A549 (cell line): Measurements from ENCODE around the gene POLR3G. TPM values are rescaled to one million over a fixed set of nuclear protein-coding genes. Genes with fewer than 3 reads are reported as not detected.

Experiments used
- ATAC-seq, 2 experiments: fragments of 200-7000 bp in 1 of 2; fragments of >200 bp in 1 of 2; cut with Nextera tagmentation in 1 of 2; cut with Tn5 transposase in 1 of 2; 3 replicates each; pipeline versions ENCODE4 v1.8.0 to v1.9.1; 2018 to 2020; ENCODE audit warnings: mild to moderate bottlenecking in 1 of 2, moderate library complexity in 1 of 2
- CTCF ChIA-PET: fragments of 300-600 bp; sonication (Branson Sonifier 250); formaldehyde crosslinking; extraction: SDS; loops from one replicate; lab custom pipeline; 2021; ENCODE audit warnings: antibody characterized with exemption, inconsistent platforms; lab: Yijun Ruan, JAX
- POLR2A ChIA-PET: fragments of 350-600 bp; formaldehyde crosslinking; extraction: SDS; loops from one replicate; lab custom pipeline; 2021; ENCODE audit warnings: antibody characterized with exemption, inconsistent platforms; lab: Yijun Ruan, JAX
- DNase-seq, 2 experiments: peaks; one replicate each; pipeline versions ENCODE4 v3.0.0 to v3.0.0-alpha.2; 2011 to 2016; ENCODE audit warnings: low read depth in 1 of 2, low spot score in 1 of 2
- FAIRE-seq: peaks from 2 replicates; lab custom pipeline; 2011; peaks lifted over from hg19 to GRCh38; lab: Jason Lieb, UNC
- H3K27ac ChIP-seq, 2 experiments: fragments of >200 bp; sonication (Bioruptor Twin); formaldehyde crosslinking; 3 replicates each; pipeline ENCODE4 v1.5.1; 2016 to 2017
- H3K4me1 ChIP-seq: fragments of >200 bp; sonication (Bioruptor Twin); formaldehyde crosslinking; 3 replicates; pipeline ENCODE4 v1.6.1; 2016
- H3K4me2 ChIP-seq: fragments of >200 bp; sonication (Bioruptor Twin); formaldehyde crosslinking; 3 replicates; pipeline ENCODE4 v1.6.1; 2016
- H3K4me3 ChIP-seq: fragments of >200 bp; sonication (Bioruptor Twin); formaldehyde crosslinking; 3 replicates; pipeline ENCODE4 v1.5.1; 2016
- H3K9me3 ChIP-seq: fragments of >200 bp; sonication (Bioruptor Twin); formaldehyde crosslinking; 3 replicates; pipeline ENCODE4 v1.6.1; 2016
- BHLHE40 ChIP-seq: IDR thresholded peaks from 2 replicates; pipeline ENCODE4 v1.6.1; 2012; ENCODE audit warnings: low read depth, low read length, inconsistent platforms
- HDAC2 ChIP-seq: fragments of 200-600 bp; sonication (generic); IDR thresholded peaks from 2 replicates; pipeline ENCODE4 v1.6.1; 2016
- JUNB ChIP-seq: fragments of >200 bp; sonication (Bioruptor Twin); formaldehyde crosslinking; IDR thresholded peaks from 2 replicates; pipeline ENCODE4 v1.6.1; 2016
- KDM5A ChIP-seq: fragments of 200-600 bp; sonication (generic); IDR thresholded peaks from 2 replicates; pipeline ENCODE4 v1.6.1; 2016; ENCODE audit warnings: antibody characterized with exemption, mild to moderate bottlenecking
- NR3C1 ChIP-seq: fragments of >200 bp; sonication (Bioruptor Twin); formaldehyde crosslinking; IDR thresholded peaks from 3 replicates; pipeline ENCODE4 v1.6.1; 2017
- PHF8 ChIP-seq: fragments of 200-600 bp; sonication (generic); IDR thresholded peaks from 2 replicates; pipeline ENCODE4 v1.6.1; 2016; ENCODE audit warnings: low read depth, mild to moderate bottlenecking, antibody characterized with exemption, moderate library complexity, borderline replicate concordance
- POLR2A ChIP-seq: IDR thresholded peaks from 2 replicates; pipeline ENCODE4 v1.6.1; 2012; ENCODE audit warnings: mild to moderate bottlenecking, low read length
- RAD21 ChIP-seq, 2 experiments: fragments of >200 bp in 1 of 2; sonication (Bioruptor Twin) in 1 of 2; formaldehyde crosslinking in 1 of 2; IDR thresholded peaks in 1 of 2; conservative IDR thresholded peaks in 1 of 2; 2 replicates in 1 of 2; 3 replicates in 1 of 2; pipeline ENCODE4 v1.6.1; 2012 to 2018; ENCODE audit warnings: inconsistent platforms in 1 of 2
- RARB ChIP-seq: fragments of 250-450 bp; sonication (Bioruptor Pico); IDR thresholded peaks from 2 replicates; pipeline ENCODE4 v1.8.0; 2021; ENCODE audit warnings: mild to moderate bottlenecking, moderate library complexity
- REST ChIP-seq: fragments of 200-600 bp; sonication (generic); IDR thresholded peaks from 2 replicates; pipeline ENCODE4 v1.6.1; 2016; ENCODE audit warnings: antibody characterized with exemption, mild to moderate bottlenecking, moderate library complexity
- RNF2 ChIP-seq: fragments of 200-600 bp; sonication (generic); IDR thresholded peaks from 2 replicates; pipeline ENCODE4 v1.6.1; 2016; ENCODE audit warnings: low read depth, mild to moderate bottlenecking, antibody characterized with exemption, moderate library complexity, borderline replicate concordance
- SMC3 ChIP-seq: fragments of >200 bp; sonication (Bioruptor Twin); formaldehyde crosslinking; IDR thresholded peaks from 3 replicates; pipeline ENCODE4 v1.6.1; 2018; ENCODE audit warnings: inconsistent platforms
- SREBF2 ChIP-seq: fragments of 450-650 bp; IDR thresholded peaks from 2 replicates; pipeline ENCODE4 v1.6.1; 2014; ENCODE audit warnings: mild to moderate bottlenecking, moderate library complexity
- ZSCAN20 ChIP-seq: fragments of 250-450 bp; sonication (Bioruptor Pico); IDR thresholded peaks from 2 replicates; pipeline ENCODE4 v1.8.0; 2022; ENCODE audit warnings: mild to moderate bottlenecking, moderate library complexity
- WGBS: methylation state at CpG from one replicate; pipeline ENCODE4 v1.1.6; 2017; ENCODE audit errors: missing lambda C conversion rate; 5-methylcytosine and 5-hydroxymethylcytosine counted together
- polyA plus RNA-seq, 4 experiments: library from polyadenylated mRNA; depleted of rRNA in 3 of 4; stranded (reverse); fragments of >200 nt; fragmentation: RNase III in 1 of 4; extraction: RNeasy Plus Mini Kit Qiagen cat#74134 plus additional on column Dnase treatment in 1 of 4; gene quantifications; 2 replicates in 3 of 4; 3 replicates in 1 of 4; pipeline ENCODE4 v1.2.3, GENCODE V29; 2011 to 2017
- TF ChIP-seq, protein P1 (sequence below): fragments of >200 bp; sonication (Bioruptor Twin); formaldehyde crosslinking; IDR thresholded peaks from 3 replicates; pipeline ENCODE4 v1.5.1; 2016
- TF ChIP-seq, protein P2 (sequence below): IDR thresholded peaks from 2 replicates; pipeline ENCODE4 v1.6.1; 2012
- TF ChIP-seq, protein P3 (sequence below): fragments of >200 bp; sonication (Bioruptor Twin); formaldehyde crosslinking; IDR thresholded peaks from 3 replicates; pipeline ENCODE4 v1.6.1; 2016
- TF ChIP-seq, protein P4 (sequence below): fragments of >200 bp; sonication (Bioruptor Twin); formaldehyde crosslinking; IDR thresholded peaks from 2 replicates; pipeline ENCODE4 v1.6.1; 2016
- TF ChIP-seq, protein P5 (sequence below): fragments of 250-450 bp; sonication (Bioruptor Pico); IDR thresholded peaks from 2 replicates; pipeline ENCODE4 v1.5.0; 2021; ENCODE audit warnings: mild to moderate bottlenecking, moderate library complexity, borderline replicate concordance

POLR3G gene
- polyA plus RNA-seq, 2 of the 4 experiments (the other 2 are of a cell fraction), result 11.7 to 22.6 TPM

GRCh38 chr5:90434116-90434714 is 40.4 kb upstream of the POLR3G start:
- peak; percentile 37; the same call in 1 of the 3 replicates for TF ChIP-seq SMC3
- TF ChIP-seq ZSCAN20, result no peak
- TF ChIP-seq, protein P1, sequence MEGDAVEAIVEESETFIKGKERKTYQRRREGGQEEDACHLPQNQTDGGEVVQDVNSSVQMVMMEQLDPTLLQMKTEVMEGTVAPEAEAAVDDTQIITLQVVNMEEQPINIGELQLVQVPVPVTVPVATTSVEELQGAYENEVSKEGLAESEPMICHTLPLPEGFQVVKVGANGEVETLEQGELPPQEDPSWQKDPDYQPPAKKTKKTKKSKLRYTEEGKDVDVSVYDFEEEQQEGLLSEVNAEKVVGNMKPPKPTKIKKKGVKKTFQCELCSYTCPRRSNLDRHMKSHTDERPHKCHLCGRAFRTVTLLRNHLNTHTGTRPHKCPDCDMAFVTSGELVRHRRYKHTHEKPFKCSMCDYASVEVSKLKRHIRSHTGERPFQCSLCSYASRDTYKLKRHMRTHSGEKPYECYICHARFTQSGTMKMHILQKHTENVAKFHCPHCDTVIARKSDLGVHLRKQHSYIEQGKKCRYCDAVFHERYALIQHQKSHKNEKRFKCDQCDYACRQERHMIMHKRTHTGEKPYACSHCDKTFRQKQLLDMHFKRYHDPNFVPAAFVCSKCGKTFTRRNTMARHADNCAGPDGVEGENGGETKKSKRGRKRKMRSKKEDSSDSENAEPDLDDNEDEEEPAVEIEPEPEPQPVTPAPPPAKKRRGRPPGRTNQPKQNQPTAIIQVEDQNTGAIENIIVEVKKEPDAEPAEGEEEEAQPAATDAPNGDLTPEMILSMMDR, result peak; percentile 53
- TF ChIP-seq RAD21 (conservative IDR thresholded peaks at IDR 0.05 in 1 of 2, IDR thresholded peaks at IDR 0.05 in 1 of 2), result peak; percentile 66 to 79
- no peak overlapping the region for H3K27ac ChIP-seq
- ATAC-seq (peak; percentile 93 to 97; a peak in 4 of 6 replicates), DNase-seq (peak in 1 of 2 experiments; percentile 57), FAIRE-seq (no peak)
- H3K4me3 ChIP-seq, result no peak overlapping the region
- H3K9me3 ChIP-seq, result no peaks in the 10 kb centered on the region
- no peak overlapping the region for H3K4me2 ChIP-seq
- 60% methylated on average over 5 of the region's 5 CpGs for WGBS
- ChIA-PET CTCF (interaction anchor here (0.7 to 6.8 kb wide), 8 partner anchors 9 to 1706 kb away, joined by 3 to 60 read pairs (median 3); partner anchors contain the start of genes CETN3 and LYSMD3), POLR2A (no interaction called here)
- H3K4me1 ChIP-seq, result no peaks in the 10 kb centered on the region

GRCh38 chr5:90437663-90438062 is 37.0 kb upstream of the POLR3G start:
- TF ChIP-seq REST, result no peak
- no peak for TF ChIP-seq NR3C1
- TF ChIP-seq BHLHE40, result no peak
- TF ChIP-seq, protein P2, sequence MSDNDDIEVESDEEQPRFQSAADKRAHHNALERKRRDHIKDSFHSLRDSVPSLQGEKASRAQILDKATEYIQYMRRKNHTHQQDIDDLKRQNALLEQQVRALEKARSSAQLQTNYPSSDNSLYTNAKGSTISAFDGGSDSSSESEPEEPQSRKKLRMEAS, result no peak
- TF ChIP-seq POLR2A, result no peak
- no peak for TF ChIP-seq RNF2
- TF ChIP-seq, protein P3, sequence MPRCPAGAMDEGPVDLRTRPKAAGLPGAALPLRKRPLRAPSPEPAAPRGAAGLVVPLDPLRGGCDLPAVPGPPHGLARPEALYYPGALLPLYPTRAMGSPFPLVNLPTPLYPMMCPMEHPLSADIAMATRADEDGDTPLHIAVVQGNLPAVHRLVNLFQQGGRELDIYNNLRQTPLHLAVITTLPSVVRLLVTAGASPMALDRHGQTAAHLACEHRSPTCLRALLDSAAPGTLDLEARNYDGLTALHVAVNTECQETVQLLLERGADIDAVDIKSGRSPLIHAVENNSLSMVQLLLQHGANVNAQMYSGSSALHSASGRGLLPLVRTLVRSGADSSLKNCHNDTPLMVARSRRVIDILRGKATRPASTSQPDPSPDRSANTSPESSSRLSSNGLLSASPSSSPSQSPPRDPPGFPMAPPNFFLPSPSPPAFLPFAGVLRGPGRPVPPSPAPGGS, result no peak
- no peak for TF ChIP-seq KDM5A
- TF ChIP-seq, protein P4, sequence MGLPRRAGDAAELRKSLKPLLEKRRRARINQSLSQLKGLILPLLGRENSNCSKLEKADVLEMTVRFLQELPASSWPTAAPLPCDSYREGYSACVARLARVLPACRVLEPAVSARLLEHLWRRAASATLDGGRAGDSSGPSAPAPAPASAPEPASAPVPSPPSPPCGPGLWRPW, result no peak
- TF ChIP-seq RARB (CRISPR knock-in tag), result no peak
- TF ChIP-seq SREBF2, result no peak
- TF ChIP-seq RAD21 (conservative IDR thresholded peaks at IDR 0.05 in 1 of 2, IDR thresholded peaks at IDR 0.05 in 1 of 2), result no peak
- no peak for TF ChIP-seq HDAC2
- TF ChIP-seq PHF8, result no peak
- TF ChIP-seq, protein P5, sequence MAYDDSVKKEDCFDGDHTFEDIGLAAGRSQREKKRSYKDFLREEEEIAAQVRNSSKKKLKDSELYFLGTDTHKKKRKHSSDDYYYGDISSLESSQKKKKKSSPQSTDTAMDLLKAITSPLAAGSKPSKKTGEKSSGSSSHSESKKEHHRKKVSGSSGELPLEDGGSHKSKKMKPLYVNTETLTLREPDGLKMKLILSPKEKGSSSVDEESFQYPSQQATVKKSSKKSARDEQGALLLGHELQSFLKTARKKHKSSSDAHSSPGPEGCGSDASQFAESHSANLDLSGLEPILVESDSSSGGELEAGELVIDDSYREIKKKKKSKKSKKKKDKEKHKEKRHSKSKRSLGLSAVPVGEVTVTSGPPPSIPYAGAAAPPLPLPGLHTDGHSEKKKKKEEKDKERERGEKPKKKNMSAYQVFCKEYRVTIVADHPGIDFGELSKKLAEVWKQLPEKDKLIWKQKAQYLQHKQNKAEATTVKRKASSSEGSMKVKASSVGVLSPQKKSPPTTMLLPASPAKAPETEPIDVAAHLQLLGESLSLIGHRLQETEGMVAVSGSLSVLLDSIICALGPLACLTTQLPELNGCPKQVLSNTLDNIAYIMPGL, result no peak
- no peak for TF ChIP-seq JUNB
- no peaks in the 10 kb centered on the region for H3K9me3 ChIP-seq
- H3K4me2 ChIP-seq, result no peak overlapping the region
- no peak overlapping the region for H3K4me3 ChIP-seq
- no peaks in the 10 kb centered on the region for H3K4me1 ChIP-seq
- ATAC-seq (no peak), FAIRE-seq (no peak), DNase-seq (no peak)
- no peak overlapping the region for H3K27ac ChIP-seq
- CTCF ChIA-PET, result interaction anchor here (0.8 to 6.8 kb wide), 6 partner anchors 15 to 347 kb away, joined by 3 to 60 read pairs (median 6); partner anchors contain the start of genes LYSMD3, MBLAC2 and POLR3G
- POLR2A ChIA-PET, result interaction anchor here (2.0 to 3.0 kb wide), 2 partner anchors 28 to 37 kb away, joined by 7 to 13 read pairs; partner anchors contain the start of genes CETN3, MBLAC2 and POLR3G
